A549 (cell line): ENCODE measurements around the gene LDLRAD4. TPM values are rescaled to one million over a fixed set of nuclear protein-coding genes. Genes with fewer than 3 reads are reported as not detected.

Experiments used
- ATAC-seq, 2 experiments: fragments of 200-7000 bp in 1 of 2; fragments of >200 bp in 1 of 2; cut with Nextera tagmentation in 1 of 2; cut with Tn5 transposase in 1 of 2; 3 replicates each; pipeline versions ENCODE4 v1.8.0 to v1.9.1; 2018 to 2020; ENCODE audit warnings: mild to moderate bottlenecking in 1 of 2, moderate library complexity in 1 of 2
- CTCF ChIA-PET: fragments of 300-600 bp; sonication (Branson Sonifier 250); formaldehyde crosslinking; extraction: SDS; loops from one replicate; lab custom pipeline; 2021; ENCODE audit warnings: antibody characterized with exemption, inconsistent platforms; lab: Yijun Ruan, JAX
- POLR2A ChIA-PET: fragments of 350-600 bp; formaldehyde crosslinking; extraction: SDS; loops from one replicate; lab custom pipeline; 2021; ENCODE audit warnings: antibody characterized with exemption, inconsistent platforms; lab: Yijun Ruan, JAX
- DNase-seq, 2 experiments: peaks; one replicate each; pipeline versions ENCODE4 v3.0.0 to v3.0.0-alpha.2; 2011 to 2016; ENCODE audit warnings: low read depth in 1 of 2, low spot score in 1 of 2
- FAIRE-seq: peaks from 2 replicates; lab custom pipeline; 2011; peaks lifted over from hg19 to GRCh38; lab: Jason Lieb, UNC
- H3K27ac ChIP-seq, 2 experiments: fragments of >200 bp; sonication (Bioruptor Twin); formaldehyde crosslinking; 3 replicates each; pipeline ENCODE4 v1.5.1; 2016 to 2017
- H3K4me1 ChIP-seq: fragments of >200 bp; sonication (Bioruptor Twin); formaldehyde crosslinking; 3 replicates; pipeline ENCODE4 v1.6.1; 2016
- H3K4me2 ChIP-seq: fragments of >200 bp; sonication (Bioruptor Twin); formaldehyde crosslinking; 3 replicates; pipeline ENCODE4 v1.6.1; 2016
- H3K4me3 ChIP-seq: fragments of >200 bp; sonication (Bioruptor Twin); formaldehyde crosslinking; 3 replicates; pipeline ENCODE4 v1.5.1; 2016
- H3K9me3 ChIP-seq: fragments of >200 bp; sonication (Bioruptor Twin); formaldehyde crosslinking; 3 replicates; pipeline ENCODE4 v1.6.1; 2016
- ATOH8 ChIP-seq: fragments of 250-450 bp; sonication (Bioruptor Pico); IDR thresholded peaks from 2 replicates; pipeline ENCODE4 v1.5.0; 2020; ENCODE audit warnings: low read depth, mild to moderate bottlenecking, moderate library complexity
- HDAC2 ChIP-seq: fragments of 200-600 bp; sonication (generic); IDR thresholded peaks from 2 replicates; pipeline ENCODE4 v1.6.1; 2016
- HES2 ChIP-seq: fragments of >200 bp; sonication (Bioruptor Twin); formaldehyde crosslinking; IDR thresholded peaks from 2 replicates; pipeline ENCODE4 v1.6.1; 2016
- JUN ChIP-seq, 2 experiments: fragments of >200 bp; sonication (Bioruptor Twin); formaldehyde crosslinking; IDR thresholded peaks; 2 replicates in 1 of 2; 3 replicates in 1 of 2; pipeline ENCODE4 v1.6.1; 2016 to 2017
- MAFK ChIP-seq: fragments of 450-650 bp; IDR thresholded peaks from 2 replicates; pipeline ENCODE4 v1.6.1; 2014; ENCODE audit not compliant: partially characterized antibody
- NR3C1 ChIP-seq: fragments of >200 bp; sonication (Bioruptor Twin); formaldehyde crosslinking; IDR thresholded peaks from 3 replicates; pipeline ENCODE4 v1.6.1; 2017
- POLR2A ChIP-seq: IDR thresholded peaks from 2 replicates; pipeline ENCODE4 v1.6.1; 2012; ENCODE audit warnings: mild to moderate bottlenecking, low read length
- ZC3H11A ChIP-seq: fragments of 450-650 bp; IDR thresholded peaks from 2 replicates; pipeline ENCODE4 v1.6.1; 2014; ENCODE audit warnings: antibody characterized with exemption, mild to moderate bottlenecking
- ZFP36 ChIP-seq: fragments of 450-650 bp; IDR thresholded peaks from 2 replicates; pipeline ENCODE4 v1.6.1; 2014; ENCODE audit warnings: borderline replicate concordance; ENCODE audit not compliant: partially characterized antibody
- ZNF302 ChIP-seq: fragments of 250-450 bp; sonication (Bioruptor Pico); IDR thresholded peaks from 2 replicates; pipeline ENCODE4 v1.9.0; 2021; ENCODE audit warnings: inconsistent platforms, mild to moderate bottlenecking, moderate library complexity
- WGBS: methylation state at CpG from one replicate; pipeline ENCODE4 v1.1.6; 2017; ENCODE audit errors: missing lambda C conversion rate; 5-methylcytosine and 5-hydroxymethylcytosine counted together
- polyA plus RNA-seq, 4 experiments: library from polyadenylated mRNA; depleted of rRNA in 3 of 4; stranded (reverse); fragments of >200 nt; fragmentation: RNase III in 1 of 4; extraction: RNeasy Plus Mini Kit Qiagen cat#74134 plus additional on column Dnase treatment in 1 of 4; gene quantifications; 2 replicates in 3 of 4; 3 replicates in 1 of 4; pipeline ENCODE4 v1.2.3, GENCODE V29; 2011 to 2017
- TF ChIP-seq, protein P1 (sequence below): fragments of >200 bp; sonication (Bioruptor Twin); formaldehyde crosslinking; IDR thresholded peaks from 3 replicates; pipeline ENCODE4 v1.5.1; 2016
- TF ChIP-seq, protein P2 (sequence below): fragments of 200-600 bp; sonication (generic); IDR thresholded peaks from 2 replicates; pipeline ENCODE4 v1.6.1; 2016; ENCODE audit warnings: antibody characterized with exemption, mild to moderate bottlenecking, moderate library complexity

The LDLRAD4 gene
- polyA plus RNA-seq, 2 of the 4 experiments (the other 2 are of a cell fraction): 5.2 to 7.6 TPM

- Histone ChIP-seq H3K4me2 (no peak overlapping the region), H3K4me1 (no peaks in the 10 kb centered on the region; the same call in 2 of the 3 replicates), H3K27ac (no peak overlapping the region), H3K9me3 (no peaks in the 10 kb centered on the region), H3K4me3 (no peak overlapping the region)
- ATAC-seq (no peak), FAIRE-seq (no peak), DNase-seq (no peak)
- POLR2A ChIA-PET: no interaction called here
- 83% methylated on average over 11 of the region's 11 CpGs for WGBS
- no peak for TF ChIP-seq ZFP36
- TF ChIP-seq JUN (IDR thresholded peaks at IDR 0.05): no peak
- TF ChIP-seq HDAC2: no peak
- no peak for TF ChIP-seq MAFK
- TF ChIP-seq ATOH8 (CRISPR knock-in tag): no peak
- no peak for TF ChIP-seq ZC3H11A
- TF ChIP-seq POLR2A: no peak
- CTCF ChIA-PET: interaction anchor here (0.6 kb wide), 1 partner anchor 89 kb away, joined by 4 read pairs; no protein-coding TSS in a partner anchor
Observed at GRCh38 chr18:13270279-13270855, 51.8 kb downstream of the LDLRAD4 start.

- CTCF ChIA-PET: no interaction called here
- Histone ChIP-seq H3K9me3 (no peaks in the 10 kb centered on the region), H3K4me1 (no peaks in the 10 kb centered on the region; the same call in 2 of the 3 replicates), H3K4me2 (no peak overlapping the region), H3K4me3 (no peak overlapping the region), H3K27ac (no peak overlapping the region)
- no peak for FAIRE-seq
- POLR2A ChIA-PET: no interaction called here
- ATAC-seq: no peak
- whole genome bisulfite sequencing: 80% methylated on average over 11 of the region's 16 CpGs
- no peak for TF ChIP-seq ZNF302 (CRISPR knock-in tag)
- TF ChIP-seq, protein P1, sequence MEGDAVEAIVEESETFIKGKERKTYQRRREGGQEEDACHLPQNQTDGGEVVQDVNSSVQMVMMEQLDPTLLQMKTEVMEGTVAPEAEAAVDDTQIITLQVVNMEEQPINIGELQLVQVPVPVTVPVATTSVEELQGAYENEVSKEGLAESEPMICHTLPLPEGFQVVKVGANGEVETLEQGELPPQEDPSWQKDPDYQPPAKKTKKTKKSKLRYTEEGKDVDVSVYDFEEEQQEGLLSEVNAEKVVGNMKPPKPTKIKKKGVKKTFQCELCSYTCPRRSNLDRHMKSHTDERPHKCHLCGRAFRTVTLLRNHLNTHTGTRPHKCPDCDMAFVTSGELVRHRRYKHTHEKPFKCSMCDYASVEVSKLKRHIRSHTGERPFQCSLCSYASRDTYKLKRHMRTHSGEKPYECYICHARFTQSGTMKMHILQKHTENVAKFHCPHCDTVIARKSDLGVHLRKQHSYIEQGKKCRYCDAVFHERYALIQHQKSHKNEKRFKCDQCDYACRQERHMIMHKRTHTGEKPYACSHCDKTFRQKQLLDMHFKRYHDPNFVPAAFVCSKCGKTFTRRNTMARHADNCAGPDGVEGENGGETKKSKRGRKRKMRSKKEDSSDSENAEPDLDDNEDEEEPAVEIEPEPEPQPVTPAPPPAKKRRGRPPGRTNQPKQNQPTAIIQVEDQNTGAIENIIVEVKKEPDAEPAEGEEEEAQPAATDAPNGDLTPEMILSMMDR: no peak
- no peak for TF ChIP-seq MAFK
- TF ChIP-seq, protein P2, sequence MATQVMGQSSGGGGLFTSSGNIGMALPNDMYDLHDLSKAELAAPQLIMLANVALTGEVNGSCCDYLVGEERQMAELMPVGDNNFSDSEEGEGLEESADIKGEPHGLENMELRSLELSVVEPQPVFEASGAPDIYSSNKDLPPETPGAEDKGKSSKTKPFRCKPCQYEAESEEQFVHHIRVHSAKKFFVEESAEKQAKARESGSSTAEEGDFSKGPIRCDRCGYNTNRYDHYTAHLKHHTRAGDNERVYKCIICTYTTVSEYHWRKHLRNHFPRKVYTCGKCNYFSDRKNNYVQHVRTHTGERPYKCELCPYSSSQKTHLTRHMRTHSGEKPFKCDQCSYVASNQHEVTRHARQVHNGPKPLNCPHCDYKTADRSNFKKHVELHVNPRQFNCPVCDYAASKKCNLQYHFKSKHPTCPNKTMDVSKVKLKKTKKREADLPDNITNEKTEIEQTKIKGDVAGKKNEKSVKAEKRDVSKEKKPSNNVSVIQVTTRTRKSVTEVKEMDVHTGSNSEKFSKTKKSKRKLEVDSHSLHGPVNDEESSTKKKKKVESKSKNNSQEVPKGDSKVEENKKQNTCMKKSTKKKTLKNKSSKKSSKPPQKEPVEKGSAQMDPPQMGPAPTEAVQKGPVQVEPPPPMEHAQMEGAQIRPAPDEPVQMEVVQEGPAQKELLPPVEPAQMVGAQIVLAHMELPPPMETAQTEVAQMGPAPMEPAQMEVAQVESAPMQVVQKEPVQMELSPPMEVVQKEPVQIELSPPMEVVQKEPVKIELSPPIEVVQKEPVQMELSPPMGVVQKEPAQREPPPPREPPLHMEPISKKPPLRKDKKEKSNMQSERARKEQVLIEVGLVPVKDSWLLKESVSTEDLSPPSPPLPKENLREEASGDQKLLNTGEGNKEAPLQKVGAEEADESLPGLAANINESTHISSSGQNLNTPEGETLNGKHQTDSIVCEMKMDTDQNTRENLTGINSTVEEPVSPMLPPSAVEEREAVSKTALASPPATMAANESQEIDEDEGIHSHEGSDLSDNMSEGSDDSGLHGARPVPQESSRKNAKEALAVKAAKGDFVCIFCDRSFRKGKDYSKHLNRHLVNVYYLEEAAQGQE: no peak
- TF ChIP-seq ZFP36: no peak
- DNase-seq: no peak
Observed at GRCh38 chr18:13271302-13271911, 52.8 kb downstream of the LDLRAD4 start.

GRCh38 chr18:13272416-13272815 is 53.9 kb downstream of the LDLRAD4 start:
- no peak overlapping the region for H3K4me3 ChIP-seq
- CTCF ChIA-PET: interaction anchor here (0.9 to 1.0 kb wide), 2 partner anchors 31 to 146 kb away, joined by 3 read pairs; no protein-coding TSS in a partner anchor
- DNase-seq: no peak
- H3K27ac ChIP-seq: no peak overlapping the region
- TF ChIP-seq ATOH8 (CRISPR knock-in tag) (no peak), HES2 (no peak), HDAC2 (no peak), NR3C1 (no peak)
- TF ChIP-seq, all 56 proteins: peak for 0
- ATAC-seq: no peak
- WGBS: 86% methylated on average over 14 of the region's 14 CpGs
- no peak for FAIRE-seq
- Histone ChIP-seq H3K4me2 (no peak overlapping the region), H3K9me3 (no peaks in the 10 kb centered on the region), H3K4me1 (no peaks in the 10 kb centered on the region; the same call in 2 of the 3 replicates)
- POLR2A ChIA-PET: no interaction called here
